Left ventricle myocardium superior (tissue), 1 donor: ENCODE data around the gene HMX2. TPM values are rescaled to one million over a fixed set of nuclear protein-coding genes. Genes with fewer than 3 reads are reported as not detected.

Source experiments
- ATAC-seq: fragments of 200-7000 bp; cut with Tn5 transposase; one replicate; pipeline ENCODE4 v1.9.1; 2020; ENCODE audit warnings: mild to moderate bottlenecking, moderate library complexity
- DNase-seq: peaks from one replicate; pipeline ENCODE4 v3.0.0-alpha.2; 2020
- intact Hi-C: fragments of 100-400 bp; cut with micrococcal nuclease; formaldehyde crosslinking; loops from one replicate; pipeline ENCODE4 v1.11.0; 2022
- total RNA-seq: library from RNA; stranded (reverse); fragmentation: NEBNext Ultra II Directional; extraction: Animal tissue kit (Norgen Biotek cat#: 25700); gene quantifications from one replicate; pipeline ENCODE4 v1.2.1, GENCODE V29; 2021
- donor health status: DM: no; HTN: yes; CAD: no; lungs with severe emphysema.

Gene HMX2
- total RNA-seq, 1 donor from 2014 or later: not detected

DNA sequence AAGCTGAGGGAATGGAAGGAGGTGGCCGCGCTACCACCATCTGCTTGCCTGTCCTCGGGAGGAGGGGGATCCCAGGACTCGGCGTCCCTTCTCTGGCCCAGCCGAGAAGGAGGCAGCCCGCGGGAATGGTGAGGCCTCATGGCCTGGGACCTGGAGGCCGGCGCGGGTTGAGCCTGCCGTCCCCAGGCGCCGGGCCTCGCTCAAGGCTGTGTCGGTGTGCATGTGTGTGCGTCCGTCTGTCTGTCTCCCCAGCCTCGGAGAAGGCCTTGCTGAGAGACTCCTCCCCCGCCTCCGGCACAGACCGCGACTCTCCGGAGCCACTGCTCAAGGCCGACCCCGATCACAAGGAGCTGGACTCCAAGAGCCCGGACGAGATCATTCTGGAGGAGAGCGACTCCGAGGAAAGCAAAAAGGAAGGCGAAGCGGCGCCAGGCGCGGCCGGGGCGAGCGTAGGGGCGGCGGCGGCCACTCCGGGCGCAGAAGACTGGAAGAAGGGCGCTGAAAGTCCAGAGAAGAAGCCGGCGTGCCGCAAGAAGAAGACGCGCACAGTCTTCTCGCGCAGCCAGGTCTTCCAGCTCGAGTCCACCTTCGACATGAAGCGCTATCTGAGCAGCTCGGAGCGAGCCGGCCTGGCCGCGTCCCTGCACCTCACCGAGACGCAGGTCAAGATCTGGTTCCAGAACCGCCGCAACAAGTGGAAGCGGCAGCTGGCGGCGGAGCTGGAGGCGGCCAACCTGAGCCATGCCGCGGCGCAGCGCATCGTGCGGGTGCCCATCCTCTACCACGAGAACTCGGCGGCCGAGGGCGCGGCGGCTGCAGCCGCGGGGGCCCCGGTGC is 10.9 kb upstream of the HMX2 start:
- ATAC-seq: no peak
- intact Hi-C loops: no loop called here
- DNase-seq: no peak

DNA sequence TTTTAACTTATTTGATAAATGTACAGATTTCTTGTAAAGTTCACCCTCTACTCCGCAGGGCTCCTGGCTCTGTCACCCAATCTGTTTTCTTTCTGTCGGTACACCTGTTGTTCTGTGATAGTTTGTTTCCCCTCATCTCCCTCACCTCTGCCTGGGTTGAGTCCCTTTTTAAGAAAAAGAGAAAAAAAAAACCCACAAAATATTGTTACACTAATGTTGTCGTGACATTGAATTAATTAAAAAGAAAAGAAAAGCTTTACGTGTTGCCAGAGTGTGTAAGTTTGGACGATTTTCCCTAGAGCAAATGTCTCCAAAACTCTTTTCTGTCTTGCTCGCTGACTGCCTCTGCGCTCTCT is 8.8 kb upstream of the HMX2 start:
- intact Hi-C loops: no loop called here
- no peak for ATAC-seq
- no peak for DNase-seq

DNA sequence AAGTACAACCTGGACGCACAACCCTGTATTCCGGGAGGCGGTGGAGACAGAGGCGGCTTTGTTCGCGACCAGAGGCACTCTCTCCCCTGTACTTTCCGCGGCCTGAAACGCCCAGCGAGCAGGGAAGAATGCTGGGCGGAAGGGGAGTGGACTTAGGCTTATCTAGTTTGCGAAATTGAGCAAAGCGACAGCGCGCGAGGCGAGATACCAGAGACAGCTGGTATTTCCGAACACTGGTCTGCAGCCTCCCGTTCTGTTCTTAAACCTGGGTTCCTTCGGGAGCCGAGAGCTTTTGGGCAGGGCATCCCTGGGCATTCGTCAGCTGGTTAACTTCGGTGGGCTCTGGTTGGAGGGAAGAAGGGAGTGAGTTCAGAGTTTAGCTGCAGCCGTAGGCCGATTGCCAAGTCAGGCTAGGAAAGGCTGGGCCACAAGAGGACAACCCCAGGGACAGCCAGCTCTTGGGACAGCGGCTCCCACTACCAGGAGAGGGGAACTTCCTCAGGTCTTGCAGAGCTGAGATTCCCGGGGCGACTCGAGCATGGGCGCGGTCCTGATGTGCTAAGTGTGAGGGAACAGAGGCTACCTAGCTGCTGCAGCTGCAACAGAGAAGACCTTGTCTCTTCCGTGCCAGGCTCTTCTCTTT is 8.3 kb upstream of the HMX2 start:
- ATAC-seq (no peak), DNase-seq (no peak)
- intact Hi-C loops: no loop called here

DNA sequence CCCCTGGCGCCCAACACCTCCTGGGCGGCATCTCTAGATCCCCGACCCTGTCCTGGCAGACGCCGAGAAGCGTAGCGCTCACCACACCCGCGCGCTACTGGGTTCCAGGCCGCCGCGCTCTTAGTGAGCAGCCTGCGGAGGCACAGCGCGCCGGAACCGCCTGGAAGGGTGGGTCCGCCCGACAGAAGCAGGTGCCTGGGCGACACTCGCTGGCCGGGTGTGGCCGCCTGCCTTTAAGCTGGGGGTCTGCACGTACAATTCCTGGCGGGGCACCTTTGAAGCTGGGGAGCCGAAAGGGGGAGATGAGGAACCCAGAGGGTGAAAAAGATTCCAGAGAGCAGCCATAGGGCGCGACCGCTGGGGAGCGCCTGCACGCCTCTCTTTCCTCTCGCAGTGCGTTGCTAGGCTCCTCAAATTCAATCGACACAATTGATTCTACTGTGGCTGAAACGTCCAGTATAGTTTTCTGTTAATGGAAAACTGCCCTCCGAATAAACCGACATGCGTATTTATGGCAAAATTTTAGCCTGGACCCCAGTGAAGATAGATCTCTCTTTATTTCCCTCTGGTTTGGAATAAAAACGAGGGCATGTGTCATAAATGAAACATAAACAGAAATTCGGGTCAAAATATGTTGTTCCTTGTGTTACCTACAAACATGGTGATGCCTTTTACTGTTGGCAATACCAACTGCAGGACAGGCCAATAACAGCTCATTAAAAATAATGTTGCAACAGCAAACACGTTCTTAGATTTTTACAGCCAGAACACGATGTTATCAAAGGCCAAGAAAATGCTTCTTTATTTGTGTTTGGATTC is 7.6 kb upstream of the HMX2 start:
- intact Hi-C loops: no loop called here
- DNase-seq (no peak), ATAC-seq (no peak)

DNA sequence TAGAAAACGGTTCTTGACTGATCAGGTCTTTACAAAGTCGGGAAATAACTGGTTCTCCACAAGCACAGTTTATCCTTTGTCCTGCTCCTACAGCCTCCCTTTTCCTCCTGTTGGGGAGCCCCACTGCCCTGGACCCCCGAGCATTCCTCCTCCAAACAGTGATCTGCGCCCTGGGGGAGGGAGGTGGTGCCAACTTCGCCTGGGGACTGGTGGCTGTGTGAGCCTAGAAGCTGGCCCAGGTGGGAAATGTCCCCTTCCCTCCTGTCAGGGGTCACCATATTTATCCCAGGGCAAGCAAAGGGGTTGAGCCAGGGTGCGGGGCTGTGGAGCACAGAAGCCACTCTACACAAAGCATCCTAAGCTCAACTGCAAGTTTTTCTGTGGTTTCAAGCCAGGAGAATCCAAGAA is 6.9 kb upstream of the HMX2 start:
- DNase-seq (no peak), ATAC-seq (no peak)
- intact Hi-C loops: no loop called here

DNA sequence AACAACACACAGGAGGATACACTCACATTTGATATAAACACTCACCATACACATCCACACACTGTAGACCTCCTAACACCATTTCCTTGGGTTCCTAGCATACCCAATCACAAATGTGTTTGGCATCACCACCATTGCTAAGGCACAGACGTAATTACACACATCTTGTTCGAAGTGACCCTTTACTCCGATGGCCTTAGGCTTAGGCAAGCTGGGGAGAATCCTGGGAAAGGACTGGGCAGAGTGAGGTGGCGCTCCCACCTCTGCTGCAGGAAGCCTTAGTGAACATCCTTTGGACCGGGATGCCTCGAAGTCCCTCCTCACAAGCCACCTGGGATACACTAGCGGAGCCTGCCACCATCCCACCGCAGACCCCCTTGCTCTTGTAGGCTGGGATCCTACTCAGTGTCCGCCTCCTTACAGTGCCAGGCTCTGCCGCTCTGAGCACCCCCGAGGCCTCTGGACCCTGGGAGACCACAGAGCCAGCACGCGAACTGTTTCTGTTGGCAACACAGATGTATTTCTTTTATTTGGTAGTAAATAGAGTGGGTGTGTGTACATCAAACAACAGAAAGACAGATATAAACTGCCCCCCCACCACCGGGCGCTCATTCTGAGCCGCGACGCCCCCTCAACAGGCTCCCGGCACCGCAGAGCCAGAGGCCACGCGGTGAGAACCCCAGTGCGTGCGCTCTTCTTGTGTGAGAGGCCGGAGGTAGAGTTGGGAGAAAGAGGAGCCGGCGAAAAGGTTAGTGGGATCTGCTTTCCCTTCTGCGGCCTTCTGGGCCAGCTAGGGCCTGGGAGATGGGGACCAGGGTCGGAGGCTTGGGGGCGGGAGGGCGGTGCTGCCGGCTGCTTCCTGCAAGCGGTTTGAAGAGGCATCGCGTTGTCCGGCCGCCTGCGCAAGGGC is 5.9 kb upstream of the HMX2 start:
- ATAC-seq: no peak
- no peak for DNase-seq
- intact Hi-C loops: no loop called here

DNA sequence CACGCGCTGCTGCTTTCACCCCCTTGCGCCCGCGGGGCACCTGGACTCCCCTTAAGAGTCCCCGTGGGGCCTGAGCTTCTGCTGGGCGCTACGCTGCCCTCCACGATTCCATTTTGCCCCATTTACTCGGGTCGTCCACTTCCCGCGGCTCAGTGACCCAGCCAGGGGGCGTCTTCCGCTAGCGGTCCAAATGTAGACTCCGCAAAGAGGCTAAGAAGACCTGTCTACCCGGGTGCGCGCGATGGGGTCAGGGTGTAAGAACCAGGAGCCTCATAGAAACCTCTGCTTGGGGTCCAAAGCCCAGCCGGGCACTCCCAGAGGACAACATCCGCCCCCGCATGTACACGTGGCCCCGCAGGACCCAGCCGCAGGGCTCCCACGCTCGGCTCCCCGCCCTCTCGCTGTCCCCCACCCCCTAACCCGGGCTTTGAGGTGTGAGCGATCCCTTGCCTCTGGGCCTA is 5.2 kb upstream of the HMX2 start:
- no peak for ATAC-seq
- intact Hi-C loops: no loop called here
- DNase-seq: no peak

DNA sequence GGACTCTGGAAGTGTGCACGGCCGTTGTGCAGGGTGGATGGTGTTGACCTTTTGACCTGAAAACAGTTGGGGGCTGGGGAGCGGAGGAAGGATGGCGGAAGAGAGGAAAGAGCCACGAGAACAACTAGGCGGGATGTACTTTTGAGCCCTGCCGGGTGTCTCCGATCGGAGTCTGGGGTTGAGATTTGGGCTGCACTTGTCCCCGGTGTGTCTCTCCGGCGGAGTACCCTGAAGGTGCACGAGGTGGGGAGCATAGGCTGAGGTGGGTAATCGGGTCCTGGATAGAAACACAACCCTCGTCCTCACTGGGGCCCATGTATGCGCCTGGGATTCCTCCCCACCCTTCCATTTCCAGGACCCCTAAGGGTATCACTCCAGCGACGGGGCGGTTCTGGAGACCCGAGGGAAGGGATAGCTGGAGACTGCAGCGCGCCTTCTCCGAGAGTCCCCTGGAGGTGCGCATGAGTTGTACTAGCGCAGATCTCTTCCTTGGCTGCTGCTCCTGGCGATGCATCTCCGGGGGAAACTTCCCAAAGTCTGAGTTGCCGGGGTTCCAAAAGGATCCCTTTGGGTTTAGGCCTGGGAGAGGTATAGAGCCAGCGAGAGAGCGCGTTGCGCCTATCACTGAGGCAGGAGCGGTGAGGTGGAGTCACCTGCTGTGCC is 4.6 kb upstream of the HMX2 start:
- DNase-seq: no peak
- ATAC-seq: no peak
- intact Hi-C loops: no loop called here

DNA sequence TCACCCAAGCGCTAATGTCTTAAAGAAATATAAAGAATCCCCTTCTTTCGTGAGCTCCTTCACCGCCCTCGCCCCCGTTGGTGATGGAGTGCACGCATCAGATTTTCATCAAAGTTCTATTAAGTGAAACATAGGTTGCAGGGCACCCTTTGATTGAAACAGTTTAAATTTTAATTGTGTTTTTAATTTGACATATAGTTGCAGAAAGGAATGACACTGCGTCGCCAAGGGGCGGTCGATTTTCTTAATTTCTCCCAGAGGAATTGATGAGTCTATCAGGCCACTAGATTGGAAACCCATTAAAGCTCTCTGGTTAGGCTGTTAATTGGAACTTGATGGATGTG is 4.1 kb upstream of the HMX2 start:
- ATAC-seq (no peak), DNase-seq (no peak)

DNA sequence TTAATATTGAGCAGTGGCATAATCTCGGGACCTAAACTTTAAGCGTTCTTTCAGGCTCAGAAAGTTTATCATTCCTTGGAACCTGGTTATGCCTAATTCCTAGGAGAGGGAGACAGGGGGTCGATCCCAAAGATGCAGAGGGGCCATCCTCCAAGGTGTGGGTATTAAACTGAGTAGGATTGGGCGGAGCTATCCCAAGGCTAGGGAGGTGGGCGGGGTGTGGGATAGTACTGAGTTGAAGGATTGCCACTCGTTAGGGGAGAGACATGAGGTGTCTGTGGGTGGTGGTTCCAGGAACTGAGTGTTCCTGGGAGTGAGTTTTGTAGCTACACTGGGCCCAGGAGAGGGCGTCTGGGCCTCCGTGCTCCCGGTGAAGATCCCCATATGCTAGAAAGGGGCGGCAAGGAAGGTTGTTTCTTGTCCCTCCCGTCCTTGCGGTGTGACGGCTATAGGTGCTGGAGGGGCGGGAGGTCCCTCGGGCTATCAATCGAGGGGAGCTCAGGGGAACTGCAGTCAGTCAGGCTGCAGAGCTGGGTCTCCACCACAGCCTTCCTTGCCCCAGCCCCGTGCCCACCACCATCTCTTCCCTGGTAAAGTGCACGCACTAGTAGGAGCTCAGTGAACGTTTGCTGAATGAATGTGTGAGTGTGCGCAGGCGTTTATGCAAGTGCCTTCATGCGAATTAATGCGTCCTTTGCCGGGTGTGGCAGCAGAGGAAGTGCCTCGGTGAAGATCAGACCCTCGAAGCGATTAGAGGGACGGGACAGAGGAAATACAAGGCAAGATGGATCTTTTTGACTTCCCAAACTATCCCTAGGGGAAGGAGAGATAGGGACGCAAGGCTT is 3.0 kb upstream of the HMX2 start:
- no peak for ATAC-seq
- DNase-seq: no peak
- intact Hi-C loops: no loop called here

More for the DNA sequence above, 4.1 kb upstream of the HMX2 start:
- intact Hi-C loops: no loop called here

DNA sequence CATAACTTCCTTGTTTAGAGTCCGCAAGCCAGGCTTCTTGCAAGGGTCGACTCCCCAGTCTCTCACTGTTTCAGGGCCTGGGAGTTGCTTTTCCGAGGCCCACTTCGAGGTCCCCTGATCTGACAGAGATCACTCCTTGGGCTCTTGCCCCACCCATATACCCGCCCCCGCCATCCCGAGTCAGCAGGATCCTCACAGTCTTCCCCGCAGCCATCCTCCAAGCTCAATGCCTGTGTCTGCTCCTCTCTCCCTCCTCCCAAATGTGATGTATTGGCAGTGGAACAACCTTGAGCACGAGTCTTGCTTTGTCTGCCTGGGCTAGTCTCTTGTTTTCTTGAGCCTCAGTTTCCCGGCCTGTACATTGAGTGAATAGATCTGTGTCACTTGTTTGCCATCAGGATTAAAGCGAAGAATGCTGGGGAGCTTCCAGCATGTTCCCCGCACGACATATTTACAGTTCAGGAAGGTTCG is 2.4 kb upstream of the HMX2 start:
- ATAC-seq (no peak), DNase-seq (no peak)
- intact Hi-C loops: no loop called here

DNA sequence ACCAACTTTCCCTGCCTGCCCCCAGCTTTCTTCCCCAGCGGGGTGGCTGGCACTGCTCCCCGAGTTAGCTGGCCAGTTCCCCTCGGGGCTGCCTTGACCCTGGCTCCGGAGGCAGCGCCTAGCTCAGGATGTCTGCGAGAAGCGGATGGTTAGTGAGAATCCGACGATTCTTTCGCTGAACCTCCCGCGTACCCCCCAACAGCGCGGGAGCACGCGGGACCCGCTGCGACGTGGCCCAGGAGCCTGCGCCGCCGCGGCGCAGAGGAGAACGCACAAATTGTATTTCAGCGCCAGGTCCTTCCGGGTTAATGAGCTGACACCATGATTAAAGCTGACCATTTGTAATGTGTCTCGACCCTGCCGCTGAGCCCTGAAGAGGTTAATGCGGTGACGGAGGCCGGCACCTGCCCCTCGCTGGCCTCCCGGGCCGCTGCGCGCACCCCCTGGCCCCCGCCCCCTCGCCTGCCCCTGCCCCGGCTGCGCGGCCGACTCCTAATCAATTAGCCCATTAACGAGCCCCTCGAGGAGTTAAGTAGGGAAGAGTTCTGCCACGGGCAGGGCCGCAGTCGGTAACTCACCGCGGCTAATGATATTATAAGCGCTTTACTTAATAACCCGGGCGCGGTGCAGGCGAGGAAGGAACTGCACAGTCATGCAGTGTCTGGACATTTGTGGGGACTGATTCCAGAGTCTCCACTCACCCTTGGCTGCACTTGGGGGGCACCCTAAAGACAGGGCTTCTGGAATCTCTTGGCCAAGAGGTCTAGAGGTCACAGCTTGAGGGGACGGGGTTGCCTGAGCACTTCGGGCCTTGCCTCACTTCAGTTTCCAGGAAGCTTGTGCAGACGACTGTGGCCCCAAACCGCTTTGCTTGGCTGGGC is 1.7 kb upstream of the HMX2 start:
- ATAC-seq (no peak), DNase-seq (no peak)
- intact Hi-C loops: no loop called here

DNA sequence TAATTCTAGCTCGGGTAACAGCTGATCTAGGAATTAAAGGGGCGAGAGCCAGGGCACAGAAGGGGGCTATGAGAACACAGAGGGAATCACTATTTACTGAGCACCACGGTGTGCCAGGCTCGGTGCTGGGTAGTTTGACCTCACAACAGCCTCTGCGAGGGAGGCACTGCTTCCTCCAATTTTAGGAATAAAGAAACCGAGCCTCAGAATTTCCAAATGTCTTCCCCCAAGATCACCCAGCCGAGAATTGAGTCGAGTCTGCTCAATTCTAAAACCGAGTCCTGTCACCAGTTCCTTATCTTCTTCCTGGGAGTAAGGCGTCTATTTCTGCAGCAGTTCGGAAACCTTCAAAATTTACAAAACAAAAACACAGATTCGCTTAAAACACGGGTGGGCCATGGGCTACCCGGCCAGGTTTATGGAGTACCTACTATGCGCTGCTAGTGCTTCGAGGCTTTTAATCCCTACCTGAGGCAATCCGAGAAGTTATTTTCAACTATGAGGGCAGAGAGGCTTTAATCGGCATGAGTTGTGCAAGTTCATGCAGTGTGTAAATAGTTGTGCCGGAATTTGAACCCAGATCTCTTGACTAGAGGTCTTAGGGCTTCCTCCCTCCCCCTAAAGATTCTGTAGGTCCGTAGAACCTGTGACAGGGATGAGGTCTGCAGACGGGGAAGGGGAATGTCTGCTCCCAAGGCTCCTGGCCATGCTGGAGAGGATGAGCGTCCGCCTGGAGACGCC is 872 bp upstream of the HMX2 start:
- no peak for DNase-seq
- intact Hi-C loops: no loop called here
- ATAC-seq: no peak

DNA sequence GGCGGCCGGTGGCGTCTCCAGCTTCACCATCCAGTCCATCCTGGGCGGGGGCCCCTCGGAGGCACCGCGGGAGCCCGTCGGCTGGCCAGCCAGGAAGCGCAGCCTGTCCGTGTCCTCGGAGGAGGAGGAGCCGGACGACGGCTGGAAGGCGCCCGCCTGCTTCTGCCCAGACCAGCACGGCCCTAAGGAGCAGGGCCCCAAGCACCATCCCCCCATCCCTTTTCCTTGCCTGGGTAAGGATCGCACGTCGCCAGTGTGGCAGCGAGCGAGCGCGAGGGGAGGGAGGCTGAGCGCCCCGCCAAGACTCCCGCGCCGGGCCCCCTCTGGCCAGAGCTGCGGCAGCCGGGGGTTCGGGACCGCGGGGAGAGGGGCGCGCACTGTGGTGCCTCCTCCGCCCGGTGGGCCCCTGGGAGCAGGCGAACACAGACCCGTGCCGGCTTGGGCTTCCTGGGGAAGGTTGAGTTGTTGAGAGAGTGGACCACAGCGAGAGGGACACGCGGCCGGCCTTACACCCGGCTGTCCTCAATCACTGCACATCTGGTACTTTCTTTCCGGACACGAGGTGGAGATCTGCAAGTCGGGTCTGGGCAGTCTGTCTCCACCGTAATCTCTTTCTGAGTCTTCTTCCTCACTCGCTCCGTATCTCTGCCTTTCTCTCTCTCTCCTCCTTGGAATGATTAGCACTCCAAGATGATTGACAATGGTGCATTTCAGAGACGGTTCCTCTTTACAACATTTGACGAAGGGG is 652 bp downstream of the HMX2 start:
- DNase-seq (no peak), ATAC-seq (no peak)
- intact Hi-C loops: no loop called here

DNA sequence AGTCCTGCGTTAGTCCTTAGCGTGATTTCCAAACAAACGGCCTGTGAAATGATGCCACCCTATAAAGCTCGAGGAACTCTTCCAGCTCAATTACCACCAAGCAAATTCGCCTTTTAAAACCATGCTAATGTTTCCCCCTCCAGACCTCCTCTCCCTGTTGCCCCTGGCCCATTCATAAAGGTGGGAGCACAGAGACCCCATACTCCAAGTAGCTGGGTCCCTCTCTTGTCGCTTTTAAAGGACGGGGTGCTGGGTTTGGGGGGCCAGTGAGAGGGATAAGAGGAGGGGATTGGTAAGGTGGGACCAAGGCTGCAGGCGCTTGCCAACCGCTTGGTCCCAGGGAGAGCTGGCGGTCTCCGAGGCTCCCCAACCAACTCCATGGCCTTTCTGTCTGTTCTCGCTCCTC is 1.2 kb downstream of the HMX2 start:
- DNase-seq (no peak), ATAC-seq (no peak)
- intact Hi-C loops: no loop called here
